Ishikawa (cell line): ENCODE data around the gene TMEM30B.

Experiments
- EP300 ChIP-seq: IDR thresholded peaks from 2 replicates; pipeline ENCODE4 v1.6.1; 2012; ENCODE audit warnings: borderline replicate concordance
- FOXM1 ChIP-seq: IDR thresholded peaks from 2 replicates; pipeline ENCODE4 v1.6.1; 2012; ENCODE audit warnings: low read depth, borderline replicate concordance
- RAD21 ChIP-seq: IDR thresholded peaks from 2 replicates; pipeline ENCODE4 v1.6.1; 2012; ENCODE audit warnings: low read depth
- TAF1 ChIP-seq: IDR thresholded peaks from 2 replicates; pipeline ENCODE4 v1.6.1; 2012; ENCODE audit warnings: low read depth, mild to moderate bottlenecking
- TEAD4 ChIP-seq: IDR thresholded peaks from 2 replicates; pipeline ENCODE4 v1.6.1; 2012
- YY1 ChIP-seq: IDR thresholded peaks from 2 replicates; pipeline ENCODE4 v1.6.1; 2012; ENCODE audit warnings: low read depth
- ZBTB7A ChIP-seq: IDR thresholded peaks from 2 replicates; pipeline ENCODE4 v1.6.1; 2012; ENCODE audit warnings: low read depth

- TF ChIP-seq YY1 (no peak), FOXM1 (no peak), TAF1 (no peak), EP300 (no peak), ZBTB7A (no peak), TEAD4 (no peak), RAD21 (peak; percentile 98)
Measured at GRCh38 chr14:61252369-61253063, 28.6 kb downstream of the TMEM30B start.
